HEK293T (cell line): ENCODE measurements around the gene VASP.

Source experiments
- CTCF ChIA-PET: fragments of 350-600 bp; formaldehyde crosslinking; extraction: SDS; loops from one replicate; lab custom pipeline; 2021; ENCODE audit warnings: antibody characterized with exemption, inconsistent platforms; lab: Yijun Ruan, JAX
- POLR2A ChIA-PET: fragments of 350-600 bp; formaldehyde crosslinking; extraction: SDS; loops from one replicate; lab custom pipeline; 2020; ENCODE audit warnings: antibody characterized with exemption, inconsistent platforms; lab: Yijun Ruan, JAX
- DNase-seq: peaks from one replicate; pipeline ENCODE4 v3.0.0; 2012; ENCODE audit warnings: mixed read lengths; ENCODE audit errors: extremely low spot score
- ARNT ChIP-seq: fragments of 450-650 bp; IDR thresholded peaks from 2 replicates; pipeline ENCODE4 v1.6.1; 2017; ENCODE audit warnings: mild to moderate bottlenecking
- BHLHE40 ChIP-seq: fragments of 450-650 bp; IDR thresholded peaks from 2 replicates; pipeline ENCODE4 v1.6.1; 2016; ENCODE audit warnings: mild to moderate bottlenecking, moderate library complexity, borderline replicate concordance
- CTBP1 ChIP-seq: fragments of 450-650 bp; IDR thresholded peaks from 2 replicates; pipeline ENCODE4 v1.6.1; 2016; ENCODE audit warnings: borderline replicate concordance
- ELF4 ChIP-seq: fragments of 450-650 bp; IDR thresholded peaks from 2 replicates; pipeline ENCODE4 v1.6.1; 2017; ENCODE audit warnings: antibody characterized with exemption
- FOXA1 ChIP-seq: fragments of 450-650 bp; IDR thresholded peaks from 2 replicates; pipeline ENCODE4 v1.6.1; 2016; ENCODE audit warnings: mild to moderate bottlenecking
- FOXK2 ChIP-seq: fragments of 450-650 bp; IDR thresholded peaks from 2 replicates; pipeline ENCODE4 v1.6.1; 2016; ENCODE audit warnings: mild to moderate bottlenecking
- FOXM1 ChIP-seq: fragments of 450-650 bp; IDR thresholded peaks from 2 replicates; pipeline ENCODE4 v1.6.1; 2017; ENCODE audit warnings: mild to moderate bottlenecking, borderline replicate concordance
- HDGF ChIP-seq: fragments of 450-650 bp; IDR thresholded peaks from 2 replicates; pipeline ENCODE4 v1.6.1; 2017; ENCODE audit warnings: antibody characterized with exemption, borderline replicate concordance
- L3MBTL2 ChIP-seq: fragments of 450-650 bp; conservative IDR thresholded peaks from 2 replicates; pipeline ENCODE4 v1.6.1; 2016; ENCODE audit warnings: mild to moderate bottlenecking
- LEF1 ChIP-seq: fragments of 450-650 bp; IDR thresholded peaks from 2 replicates; pipeline ENCODE4 v1.6.1; 2017; ENCODE audit warnings: mild to moderate bottlenecking, borderline replicate concordance
- NFRKB ChIP-seq: fragments of 450-650 bp; IDR thresholded peaks from 2 replicates; pipeline ENCODE4 v1.6.1; 2016; ENCODE audit warnings: mild to moderate bottlenecking, moderate library complexity
- SP1 ChIP-seq: fragments of 450-650 bp; IDR thresholded peaks from 2 replicates; pipeline ENCODE4 v1.6.1; 2017
- SUZ12 ChIP-seq: fragments of 450-650 bp; IDR thresholded peaks from 2 replicates; pipeline ENCODE4 v1.6.1; 2016; ENCODE audit warnings: mild to moderate bottlenecking
- TARDBP ChIP-seq: fragments of 450-650 bp; IDR thresholded peaks from 2 replicates; pipeline ENCODE4 v1.6.1; 2016
- ZNF384 ChIP-seq: fragments of 450-650 bp; IDR thresholded peaks from 2 replicates; pipeline ENCODE4 v1.6.1; 2016
- TF ChIP-seq, protein P1 (sequence below): fragments of 450-650 bp; IDR thresholded peaks from 2 replicates; pipeline ENCODE4 v1.6.1; 2016

VASP gene

GRCh38 chr19:45485305-45486077 lies 21.8 kb upstream of the VASP start:
- ChIA-PET POLR2A (interaction anchor here (0.8 to 1.7 kb wide), 15 partner anchors 11 to 307 kb away, joined by 3 to 6 read pairs (median 4); partner anchors contain the start of genes FOSB and TRAPPC6A), CTCF (interaction anchor here (0.9 to 2.5 kb wide), 17 partner anchors 10 to 242 kb away, joined by 3 to 27 read pairs (median 7); partner anchors contain the start of genes ERCC1, FOSB and RTN2)
- TF ChIP-seq BHLHE40 (no peak), ZNF384 (no peak), NFRKB (no peak), FOXA1 (no peak), TARDBP (no peak), ELF4 (peak; percentile 78), LEF1 (no peak), FOXK2 (no peak), L3MBTL2 (peak; percentile 82), SP1 (no peak), SUZ12 (peak; percentile 98), CTBP1 (no peak), HDGF (no peak), ARNT (no peak), FOXM1 (no peak)
- TF ChIP-seq, protein P1, sequence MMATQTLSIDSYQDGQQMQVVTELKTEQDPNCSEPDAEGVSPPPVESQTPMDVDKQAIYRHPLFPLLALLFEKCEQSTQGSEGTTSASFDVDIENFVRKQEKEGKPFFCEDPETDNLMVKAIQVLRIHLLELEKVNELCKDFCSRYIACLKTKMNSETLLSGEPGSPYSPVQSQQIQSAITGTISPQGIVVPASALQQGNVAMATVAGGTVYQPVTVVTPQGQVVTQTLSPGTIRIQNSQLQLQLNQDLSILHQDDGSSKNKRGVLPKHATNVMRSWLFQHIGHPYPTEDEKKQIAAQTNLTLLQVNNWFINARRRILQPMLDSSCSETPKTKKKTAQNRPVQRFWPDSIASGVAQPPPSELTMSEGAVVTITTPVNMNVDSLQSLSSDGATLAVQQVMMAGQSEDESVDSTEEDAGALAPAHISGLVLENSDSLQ = no peak
- DNase-seq = peak; percentile 88

DNA sequence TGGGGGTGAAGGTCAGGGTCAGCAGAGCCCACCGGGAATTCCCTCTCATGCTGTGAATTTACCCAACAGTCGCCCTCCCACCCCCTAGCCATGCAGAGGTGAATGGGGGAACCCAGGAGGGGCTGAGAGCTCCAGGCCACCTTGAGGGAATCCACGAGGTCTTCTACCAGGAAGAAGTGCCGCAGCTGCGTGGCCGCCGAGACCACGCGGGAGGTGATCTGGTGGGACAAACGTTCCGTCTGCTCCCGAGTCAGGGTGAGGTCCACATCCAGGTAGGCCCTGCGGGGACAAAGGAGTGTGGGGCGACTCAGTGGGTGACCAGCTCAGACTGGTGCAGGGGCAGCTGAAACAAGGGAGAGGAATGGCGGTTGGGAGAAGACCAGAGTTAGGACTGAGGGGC lies 18.6 kb upstream of the VASP start:
- DNase-seq = no peak
- ChIA-PET POLR2A (no interaction called here), CTCF (interaction anchor here (1.0 kb wide), 2 partner anchors 50 to 205 kb away, joined by 3 to 4 read pairs; no protein-coding TSS in a partner anchor)
- TF ChIP-seq, protein P1 = no peak
- TF ChIP-seq ARNT = no peak
- TF ChIP-seq HDGF = no peak
- TF ChIP-seq FOXM1 = no peak
- TF ChIP-seq ELF4 = no peak
- TF ChIP-seq NFRKB = no peak
- TF ChIP-seq TARDBP = no peak
- TF ChIP-seq FOXK2 = no peak

DNA sequence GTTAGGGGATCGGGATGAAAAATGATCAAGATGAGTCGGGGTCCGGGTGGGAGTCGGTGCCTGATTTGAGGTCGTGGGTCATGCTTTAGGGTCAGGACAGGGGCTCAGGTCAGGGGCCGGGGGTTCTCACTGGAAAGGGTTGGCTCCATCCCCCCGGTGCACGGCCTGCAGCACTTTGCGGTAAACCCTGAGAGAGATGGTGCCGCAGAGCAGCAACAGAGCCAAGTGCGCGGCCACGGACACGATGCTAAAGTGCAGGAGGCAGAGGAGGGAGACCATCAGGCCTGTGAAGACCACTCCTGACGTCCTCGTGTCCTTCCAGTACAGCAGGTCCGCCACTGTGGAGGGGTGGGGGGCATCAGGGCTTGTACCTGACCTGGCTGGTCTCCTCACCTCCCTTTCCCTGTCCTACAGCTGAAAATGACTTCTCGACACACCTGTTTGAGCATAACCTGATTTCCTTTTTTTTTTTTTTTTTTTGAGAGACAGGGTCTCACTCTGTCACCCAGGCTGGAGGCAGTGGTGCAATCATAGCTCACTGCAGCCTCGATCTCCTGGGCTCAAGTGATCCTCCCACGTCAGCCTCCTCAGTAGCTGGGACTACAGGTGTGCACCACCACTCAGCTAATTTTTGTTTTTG lies 17.9 kb upstream of the VASP start:
- POLR2A ChIA-PET = no interaction called here
- CTCF ChIA-PET = interaction anchor here (0.5 to 1.0 kb wide), 3 partner anchors 50 to 1189 kb away, joined by 3 to 6 read pairs (median 4); no protein-coding TSS in a partner anchor
- TF ChIP-seq NFRKB (no peak), CTBP1 (no peak), SUZ12 (no peak), L3MBTL2 (no peak), ZNF384 (no peak), BHLHE40 (no peak), LEF1 (no peak), FOXK2 (no peak), FOXM1 (no peak), TARDBP (no peak), SP1 (no peak), ELF4 (no peak), HDGF (no peak), ARNT (no peak), FOXA1 (no peak)
- TF ChIP-seq, protein P1 = no peak
- no peak for DNase-seq

GRCh38 chr19:45492137-45492626 lies 15.1 kb upstream of the VASP start:
- TF ChIP-seq CTBP1 = no peak
- TF ChIP-seq ELF4 = no peak
- TF ChIP-seq SUZ12 = no peak
- no peak for TF ChIP-seq FOXM1
- no peak for TF ChIP-seq BHLHE40
- no peak for TF ChIP-seq FOXA1
- no peak for TF ChIP-seq ZNF384
- TF ChIP-seq FOXK2 = no peak
- TF ChIP-seq, protein P1 = no peak
- TF ChIP-seq HDGF = no peak
- no peak for TF ChIP-seq TARDBP
- CTCF ChIA-PET = no interaction called here
- POLR2A ChIA-PET = interaction anchor here (1.9 kb wide), 1 partner anchor 86 kb away, joined by 5 read pairs; no protein-coding TSS in a partner anchor
- no peak for DNase-seq
